Activated B cell treated with CpG ODN at 0.5 μM for 24 hours (primary cell): Measurements from ENCODE around the gene CD151. TPM values are rescaled to one million over a fixed set of nuclear protein-coding genes. Genes with fewer than 3 reads are reported as not detected.

Source experiments
- ATAC-seq: fragments of 200-7000 bp; cut with Tn5 transposase; one replicate; pipeline ENCODE4 v1.10.0; 2021; ENCODE audit warnings: low read depth, mild to moderate bottlenecking, moderate library complexity
- CTCF ChIA-PET: fragments of 350-600 bp; sonication (Branson Sonifier 250); formaldehyde crosslinking; loops from one replicate; lab custom pipeline; 2021; ENCODE audit warnings: antibody characterized with exemption; lab: Charles Lee
- POLR2A ChIA-PET: fragments of 350-600 bp; sonication (Branson Sonifier 250); formaldehyde crosslinking; loops from one replicate; lab custom pipeline; 2021; ENCODE audit warnings: antibody characterized with exemption; lab: Charles Lee
- DNase-seq: peaks from one replicate; pipeline ENCODE4 v3.0.0; 2022
- H3K27ac Mint-ChIP-seq: one replicate; pipeline ENCODE4 v1.8.0; 2020; ENCODE audit warnings: mixed read lengths
- H3K27me3 Mint-ChIP-seq: one replicate; pipeline ENCODE4 v1.8.0; 2021; ENCODE audit warnings: mixed read lengths
- H3K36me3 Mint-ChIP-seq: one replicate; pipeline ENCODE4 v1.8.0; 2021; ENCODE audit warnings: low read depth, mixed read lengths
- H3K4me1 Mint-ChIP-seq: one replicate; pipeline ENCODE4 v1.8.0; 2021; ENCODE audit warnings: mixed read lengths
- H3K4me3 Mint-ChIP-seq: one replicate; pipeline ENCODE4 v1.8.0; 2020; ENCODE audit warnings: mild to moderate bottlenecking, mixed read lengths
- H3K9me3 Mint-ChIP-seq: one replicate; pipeline ENCODE4 v1.8.0; 2020; ENCODE audit warnings: mixed read lengths
- intact Hi-C: fragments of 100-400 bp; cut with micrococcal nuclease; formaldehyde crosslinking; loops from one replicate; pipeline ENCODE4 v1.15.1; 2024
- total RNA-seq: library from RNA; stranded (reverse); gene quantifications from 2 replicates; pipeline ENCODE4 v1.2.3, GENCODE V29; 2022
- TF ChIP-seq, protein P1 (sequence below): fragments of 200-600 bp; IDR thresholded peaks from one replicate; pipeline ENCODE4 v1.8.0; 2022; ENCODE audit warnings: antibody characterized with exemption, mild to moderate bottlenecking

Gene CD151
- total RNA-seq, 1 donor from 2014 or later, result 14.4 TPM

DNA sequence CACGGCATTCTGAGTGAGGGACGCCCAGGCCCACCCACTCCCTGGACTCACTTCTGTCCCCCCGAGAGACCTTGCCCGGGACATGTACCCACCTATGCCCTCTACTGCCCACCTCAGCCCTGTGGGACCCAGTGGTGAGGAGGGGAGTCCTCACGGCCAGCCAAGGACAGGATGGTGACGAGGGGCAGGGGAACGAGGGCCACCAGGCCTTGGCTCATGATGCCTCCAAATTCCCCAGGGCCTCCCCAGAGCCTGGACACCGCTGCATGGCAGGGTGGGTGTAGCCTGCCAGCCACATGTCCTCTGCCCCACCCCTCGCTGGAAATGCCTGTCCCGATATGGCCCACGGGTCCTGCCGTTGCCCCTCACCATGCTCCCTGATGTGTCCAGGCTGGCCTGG is 36.0 kb downstream of the CD151 start:
- H3K4me1 Mint-ChIP-seq, result no peaks in the 10 kb centered on the region
- DNase-seq, result no peak
- CTCF ChIA-PET, result no interaction called here
- no peaks in the 10 kb centered on the region for H3K9me3 Mint-ChIP-seq
- H3K27me3 Mint-ChIP-seq, result no peaks in the 10 kb centered on the region
- ATAC-seq, result no peak
- TF ChIP-seq, protein P1, sequence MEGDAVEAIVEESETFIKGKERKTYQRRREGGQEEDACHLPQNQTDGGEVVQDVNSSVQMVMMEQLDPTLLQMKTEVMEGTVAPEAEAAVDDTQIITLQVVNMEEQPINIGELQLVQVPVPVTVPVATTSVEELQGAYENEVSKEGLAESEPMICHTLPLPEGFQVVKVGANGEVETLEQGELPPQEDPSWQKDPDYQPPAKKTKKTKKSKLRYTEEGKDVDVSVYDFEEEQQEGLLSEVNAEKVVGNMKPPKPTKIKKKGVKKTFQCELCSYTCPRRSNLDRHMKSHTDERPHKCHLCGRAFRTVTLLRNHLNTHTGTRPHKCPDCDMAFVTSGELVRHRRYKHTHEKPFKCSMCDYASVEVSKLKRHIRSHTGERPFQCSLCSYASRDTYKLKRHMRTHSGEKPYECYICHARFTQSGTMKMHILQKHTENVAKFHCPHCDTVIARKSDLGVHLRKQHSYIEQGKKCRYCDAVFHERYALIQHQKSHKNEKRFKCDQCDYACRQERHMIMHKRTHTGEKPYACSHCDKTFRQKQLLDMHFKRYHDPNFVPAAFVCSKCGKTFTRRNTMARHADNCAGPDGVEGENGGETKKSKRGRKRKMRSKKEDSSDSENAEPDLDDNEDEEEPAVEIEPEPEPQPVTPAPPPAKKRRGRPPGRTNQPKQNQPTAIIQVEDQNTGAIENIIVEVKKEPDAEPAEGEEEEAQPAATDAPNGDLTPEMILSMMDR, result no peak
- peaks cover 8% of the 10 kb centered on the region for H3K36me3 Mint-ChIP-seq
- intact Hi-C loops, result loop anchor here (10.0 kb wide), 1 partner anchor 616 kb away; the partner anchor contains the start of gene MOB2
- no peak overlapping the region for H3K4me3 Mint-ChIP-seq
- no peak overlapping the region for H3K27ac Mint-ChIP-seq
- POLR2A ChIA-PET, result interaction anchor here (0.6 kb wide), 1 partner anchor 12 kb away, joined by 5 read pairs; no protein-coding TSS in a partner anchor

DNA sequence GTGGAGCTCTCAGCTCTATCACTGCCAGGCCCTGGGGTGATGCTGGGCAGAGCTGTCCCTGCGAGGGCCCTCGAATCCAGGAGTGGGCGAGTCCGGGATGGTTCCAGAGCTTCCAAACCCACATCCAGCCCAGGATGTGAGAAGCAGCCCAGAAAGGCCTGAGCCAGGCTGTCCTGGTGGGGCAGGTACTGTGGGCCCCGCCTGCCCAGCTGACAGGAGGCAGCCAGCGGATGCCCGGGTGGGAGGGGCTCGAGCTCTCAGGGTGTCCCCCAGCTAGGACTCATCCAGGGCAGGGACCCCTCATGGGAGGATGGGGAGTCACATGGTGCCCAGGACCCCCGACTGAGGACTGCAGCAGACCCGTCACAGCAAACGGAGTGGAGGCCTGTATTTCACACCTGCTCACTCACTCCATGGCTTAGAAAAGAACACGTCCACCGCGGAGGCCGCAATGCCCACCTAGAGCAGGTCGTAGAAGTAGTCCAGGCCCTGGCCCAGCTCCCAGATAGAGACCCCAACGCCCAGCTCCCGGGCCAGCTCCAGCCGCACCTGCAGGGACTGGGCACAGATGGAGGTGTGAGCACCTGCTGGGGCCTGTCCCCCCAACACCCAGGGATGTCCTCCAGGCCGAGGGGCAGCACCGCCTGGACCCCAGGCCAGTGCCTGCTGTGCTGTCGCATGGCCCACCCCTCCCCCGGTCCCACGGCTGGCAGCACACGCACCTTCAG is 36.8 kb downstream of the CD151 start:
- POLR2A ChIA-PET, result no interaction called here

DNA sequence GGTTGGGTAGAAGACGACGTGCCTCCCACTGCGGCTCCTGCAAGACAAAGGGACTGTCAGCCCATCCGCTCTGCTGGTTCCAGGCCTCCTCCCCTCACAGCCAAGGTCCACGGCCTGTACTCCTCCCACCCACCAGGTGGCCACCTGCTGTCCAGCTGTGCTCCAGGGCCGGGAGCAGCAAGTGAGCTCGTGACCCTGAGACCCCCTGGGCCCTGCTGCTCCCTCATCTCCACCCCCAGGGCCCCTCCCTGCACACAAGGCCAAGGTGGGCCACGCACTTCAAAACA is 37.3 kb downstream of the CD151 start:
- no peaks in the 10 kb centered on the region for H3K27me3 Mint-ChIP-seq
- no peak overlapping the region for H3K27ac Mint-ChIP-seq
- TF ChIP-seq, protein P1, result no peak
- H3K36me3 Mint-ChIP-seq, result peaks cover 13% of the 10 kb centered on the region
- DNase-seq (no peak), ATAC-seq (no peak)
- POLR2A ChIA-PET, result no interaction called here
- no peak overlapping the region for H3K4me3 Mint-ChIP-seq
- H3K4me1 Mint-ChIP-seq, result no peaks in the 10 kb centered on the region
- no peaks in the 10 kb centered on the region for H3K9me3 Mint-ChIP-seq
- CTCF ChIA-PET, result no interaction called here
- intact Hi-C loops, result no loop called here

More for the DNA sequence above, 36.8 kb downstream of the CD151 start:
- ATAC-seq, result no peak
- no peaks in the 10 kb centered on the region for H3K4me1 Mint-ChIP-seq
- no peak for DNase-seq
- H3K36me3 Mint-ChIP-seq, result peaks cover 12% of the 10 kb centered on the region
- no peak overlapping the region for H3K4me3 Mint-ChIP-seq
- no peaks in the 10 kb centered on the region for H3K9me3 Mint-ChIP-seq
- H3K27me3 Mint-ChIP-seq, result no peaks in the 10 kb centered on the region
- intact Hi-C loops, result loop anchor here (10.0 kb wide), 1 partner anchor 615 kb away; the partner anchor contains the start of gene MOB2
- CTCF ChIA-PET, result no interaction called here
- TF ChIP-seq, protein P1, result no peak
- no peak overlapping the region for H3K27ac Mint-ChIP-seq

DNA sequence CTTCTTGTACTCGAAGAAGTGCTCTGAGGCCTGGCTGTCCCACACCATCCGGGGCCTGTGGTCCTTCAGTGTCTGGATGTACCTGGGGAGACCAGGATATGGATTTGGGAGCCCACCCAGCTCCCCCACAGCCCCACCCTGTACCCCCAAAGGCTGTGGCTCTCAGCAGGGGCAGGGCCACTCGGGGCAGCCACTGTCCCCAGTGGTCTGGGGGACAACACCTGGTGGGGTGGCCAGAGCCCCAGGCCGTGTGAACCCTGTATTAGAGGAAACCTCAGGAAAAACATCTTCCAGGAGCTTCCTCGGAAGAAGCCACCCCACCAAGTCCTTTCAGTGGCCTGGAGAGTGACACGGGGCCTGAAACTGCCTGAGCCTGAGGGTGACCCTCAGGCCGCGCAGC is 37.7 kb downstream of the CD151 start:
- intact Hi-C loops, result no loop called here
- no peak overlapping the region for H3K27ac Mint-ChIP-seq
- no peaks in the 10 kb centered on the region for H3K9me3 Mint-ChIP-seq
- no peaks in the 10 kb centered on the region for H3K4me1 Mint-ChIP-seq
- TF ChIP-seq, protein P1, result no peak
- no peaks in the 10 kb centered on the region for H3K27me3 Mint-ChIP-seq
- H3K36me3 Mint-ChIP-seq, result peaks cover 16% of the 10 kb centered on the region
- no peak for ATAC-seq
- no peak overlapping the region for H3K4me3 Mint-ChIP-seq
- ChIA-PET CTCF (no interaction called here), POLR2A (no interaction called here)
- DNase-seq, result no peak

DNA sequence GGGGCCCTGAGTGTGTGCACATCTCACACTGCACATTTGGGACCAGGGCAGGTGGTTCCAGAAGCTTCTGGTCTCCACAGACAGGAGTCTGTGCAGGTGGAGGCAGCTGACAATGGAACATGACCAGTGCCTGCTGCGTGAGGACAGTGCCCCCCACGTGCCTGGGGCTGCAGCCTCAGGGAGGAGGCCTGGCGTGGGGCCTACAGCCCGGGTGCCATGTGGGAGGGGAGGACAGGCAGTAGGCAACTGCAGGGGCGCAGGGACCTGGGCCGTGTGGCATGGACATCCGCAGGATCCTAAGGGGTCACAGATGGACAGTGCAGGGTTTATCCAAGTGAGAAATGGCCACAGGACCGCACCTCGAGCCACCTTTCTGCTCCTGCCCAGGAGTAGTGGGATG is 38.7 kb downstream of the CD151 start:
- intact Hi-C loops, result no loop called here
- POLR2A ChIA-PET, result no interaction called here
- Mint-ChIP-seq H3K36me3 (peaks cover 22% of the 10 kb centered on the region), H3K9me3 (no peaks in the 10 kb centered on the region), H3K27ac (no peak overlapping the region), H3K4me1 (no peaks in the 10 kb centered on the region), H3K27me3 (no peaks in the 10 kb centered on the region), H3K4me3 (no peak overlapping the region)
- CTCF ChIA-PET, result no interaction called here
- TF ChIP-seq, protein P1, result no peak
- DNase-seq, result no peak
- no peak for ATAC-seq
